ENCODE measurements around the gene VAV2.
"Not testable (repeated sequence)": the region's sequence is repeated elsewhere in the genome, so short reads cannot be mapped to it uniquely, and the experiment has no call there.

Gene VAV2

DNA sequence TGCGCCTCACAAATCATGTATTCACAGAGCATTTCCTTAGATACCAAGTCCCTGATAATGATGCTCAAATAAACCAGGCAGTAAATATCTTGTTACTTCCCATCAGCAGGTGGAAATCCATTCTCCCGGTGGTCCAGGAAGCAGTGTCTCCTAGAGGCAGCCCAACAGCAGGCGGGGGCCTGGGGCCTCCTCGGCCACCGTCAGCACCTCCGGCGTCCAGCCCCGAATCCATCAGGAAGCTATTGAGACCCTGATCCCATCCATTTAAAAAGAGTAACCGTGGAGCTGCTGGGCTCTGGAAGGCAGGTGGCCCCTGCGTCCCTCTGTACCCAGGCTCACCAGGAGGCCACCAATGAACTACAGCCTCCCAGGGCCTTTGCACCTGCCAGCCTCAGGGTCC, 54.0 kb downstream of the VAV2 start:
- no peak for DNase-seq (ENCODE audit: low read depth, low spot score)

DNA sequence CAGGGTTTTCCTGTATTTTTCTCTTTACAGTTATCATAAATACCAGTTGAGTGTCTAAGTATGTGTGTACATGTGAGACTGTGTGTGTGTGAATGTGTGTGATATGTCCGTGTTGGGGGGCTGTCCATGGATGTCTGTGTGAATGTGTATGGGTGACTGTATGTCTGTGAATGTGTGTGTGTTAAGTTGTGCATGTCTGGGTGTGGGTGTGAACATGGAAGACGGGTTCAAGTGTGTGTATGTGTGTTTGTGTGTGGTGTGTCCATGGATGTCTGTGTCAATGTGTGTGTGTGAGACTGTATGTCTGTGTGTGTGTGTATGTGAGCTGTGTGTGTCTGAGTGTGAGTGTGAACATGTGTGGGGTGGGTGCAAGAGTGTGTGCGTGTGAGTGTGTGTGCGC, 55.0 kb downstream of the VAV2 start:
- no peak for DNase-seq (ENCODE audit: low read depth, low spot score)

DNA sequence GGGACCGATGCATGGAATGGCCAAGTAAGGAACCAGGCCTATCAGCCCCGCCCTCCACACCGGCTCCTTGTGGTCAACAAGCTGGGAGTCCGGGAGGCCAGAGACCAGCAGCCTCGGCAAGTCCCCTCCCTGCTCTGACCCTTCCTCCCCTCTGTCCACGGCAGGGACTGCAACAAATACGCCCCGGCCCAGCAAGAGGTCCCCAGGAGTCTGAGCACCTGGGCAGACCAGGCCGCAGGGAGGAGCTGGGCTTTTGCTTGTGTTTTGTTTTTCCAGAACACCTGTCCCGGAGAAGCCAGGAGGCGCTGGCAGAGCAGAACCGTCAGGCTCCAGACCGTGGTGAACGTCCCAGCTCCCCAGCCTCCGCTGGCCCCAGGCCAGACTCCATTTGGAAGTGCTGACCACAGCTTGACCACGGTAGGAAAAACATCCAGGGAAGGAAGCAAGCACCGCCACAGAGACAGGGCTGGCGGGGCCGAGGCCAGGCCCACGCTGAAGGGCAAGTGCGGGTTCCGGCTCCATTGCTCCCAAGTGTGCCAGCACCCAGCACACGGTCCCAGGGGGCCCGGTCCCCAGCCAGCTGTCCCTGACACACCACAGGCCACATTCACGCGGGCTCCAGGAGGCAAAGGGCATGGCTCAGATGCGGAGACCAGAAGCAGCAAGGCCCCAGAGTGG, 56.7 kb downstream of the VAV2 start:
- no peak for DNase-seq (ENCODE audit: low read depth, low spot score)

DNA sequence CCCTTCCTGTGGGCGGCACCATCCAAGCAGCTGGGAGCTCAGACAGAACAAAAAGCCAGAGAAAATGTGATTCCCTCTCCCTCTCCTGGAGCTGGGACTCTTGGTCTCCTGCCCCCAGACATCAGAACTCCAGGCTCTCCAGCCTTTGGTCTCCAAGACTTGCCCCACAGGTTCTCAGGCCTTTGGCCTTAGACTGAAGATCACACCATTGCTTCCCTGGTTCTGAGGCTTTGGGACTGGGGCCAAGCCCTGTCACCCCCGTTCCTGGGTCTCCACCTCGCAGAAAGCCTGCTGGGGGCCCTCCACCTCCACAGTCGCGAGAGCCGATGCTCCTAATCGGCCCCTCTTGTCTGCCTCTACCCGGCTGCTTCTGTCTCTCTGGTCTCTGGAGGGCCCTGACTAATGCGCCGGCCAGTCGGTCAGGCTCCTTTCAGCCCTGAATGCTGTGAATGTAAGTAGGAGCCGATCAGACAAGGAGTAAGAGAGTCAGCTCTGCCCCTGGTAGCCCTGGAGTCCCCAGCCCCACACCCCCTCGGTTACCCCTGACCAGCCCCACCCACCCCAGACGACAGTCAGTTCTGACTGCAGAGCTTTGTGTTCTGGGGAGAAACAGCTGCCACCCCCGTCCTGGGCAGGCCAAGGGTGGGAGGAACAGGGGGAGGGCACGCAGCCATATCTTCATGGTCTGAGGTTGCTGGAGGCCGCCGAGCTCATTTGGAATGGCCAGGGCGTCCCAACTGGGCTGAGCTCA, 57.5 kb downstream of the VAV2 start:
- no peak for DNase-seq (ENCODE audit: low read depth, low spot score)

DNA sequence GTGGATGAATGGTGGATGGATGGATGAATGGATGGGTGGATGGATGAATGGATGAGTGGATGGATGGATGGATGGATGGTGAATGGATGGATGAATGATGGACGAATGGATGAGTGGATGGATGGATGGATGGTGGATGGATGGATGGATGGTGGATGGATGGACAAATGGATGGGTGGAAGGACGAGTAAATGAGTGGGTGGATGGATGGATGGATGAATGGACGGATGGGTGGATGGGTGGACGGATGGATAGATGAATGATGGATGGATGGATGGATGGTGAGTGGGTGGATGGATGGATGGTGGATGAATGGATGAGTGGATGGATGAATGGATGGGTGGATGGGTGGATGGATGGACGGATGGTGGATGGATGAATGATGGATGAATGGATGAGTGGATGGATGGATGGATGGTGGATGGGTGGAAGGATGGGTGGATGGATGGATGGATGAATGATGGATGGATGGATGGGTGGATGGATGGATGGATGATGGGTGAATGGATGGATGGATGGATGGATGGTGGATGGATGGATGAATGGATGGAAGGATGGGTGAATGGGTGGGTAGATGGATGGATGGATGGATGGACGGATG, 58.6 kb downstream of the VAV2 start:
- DNase-seq (ENCODE audit: low read depth, low spot score): no peak

DNA sequence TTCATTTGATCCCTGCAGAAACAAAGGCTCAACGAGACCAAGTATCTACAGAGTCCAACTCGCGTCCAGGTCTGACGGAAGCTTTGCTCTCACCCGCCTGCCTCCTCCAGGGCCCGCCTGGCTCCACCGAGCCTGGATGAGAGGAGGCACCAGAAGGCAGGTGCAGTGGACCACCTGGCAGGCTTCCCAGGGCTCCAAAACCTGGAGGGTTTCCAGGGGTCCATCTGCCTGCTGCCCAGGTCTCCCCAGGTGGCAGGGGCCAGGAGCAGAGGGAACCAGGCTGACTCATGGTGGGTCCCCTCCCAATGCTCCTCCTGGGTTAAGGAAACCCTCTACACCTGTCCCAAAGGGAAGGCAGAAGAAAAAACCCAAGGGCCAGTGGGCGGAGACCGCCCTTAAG, 59.5 kb downstream of the VAV2 start:
- no peak for DNase-seq (ENCODE audit: low read depth, low spot score)

DNA sequence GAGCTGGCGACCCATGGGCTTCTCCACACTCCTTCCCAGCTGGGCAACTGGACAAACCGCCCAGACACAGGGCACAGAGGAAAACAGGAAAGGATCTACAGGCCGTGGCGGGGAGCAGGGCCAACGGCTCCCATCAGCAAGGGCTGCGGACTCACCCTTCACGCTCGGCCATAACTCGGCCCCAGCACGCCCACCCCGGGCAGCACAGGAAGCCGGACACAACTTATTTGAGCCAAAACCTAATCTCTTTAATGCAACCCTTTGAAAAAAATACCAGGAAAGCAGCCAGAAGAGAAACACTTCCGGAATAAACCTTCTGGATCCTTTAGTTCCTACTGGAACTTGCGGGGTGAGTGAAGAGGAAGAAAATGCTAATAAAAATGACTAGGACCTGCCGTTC, 59.9 kb downstream of the VAV2 start:
- no peak for DNase-seq (ENCODE audit: low read depth, low spot score)

DNA sequence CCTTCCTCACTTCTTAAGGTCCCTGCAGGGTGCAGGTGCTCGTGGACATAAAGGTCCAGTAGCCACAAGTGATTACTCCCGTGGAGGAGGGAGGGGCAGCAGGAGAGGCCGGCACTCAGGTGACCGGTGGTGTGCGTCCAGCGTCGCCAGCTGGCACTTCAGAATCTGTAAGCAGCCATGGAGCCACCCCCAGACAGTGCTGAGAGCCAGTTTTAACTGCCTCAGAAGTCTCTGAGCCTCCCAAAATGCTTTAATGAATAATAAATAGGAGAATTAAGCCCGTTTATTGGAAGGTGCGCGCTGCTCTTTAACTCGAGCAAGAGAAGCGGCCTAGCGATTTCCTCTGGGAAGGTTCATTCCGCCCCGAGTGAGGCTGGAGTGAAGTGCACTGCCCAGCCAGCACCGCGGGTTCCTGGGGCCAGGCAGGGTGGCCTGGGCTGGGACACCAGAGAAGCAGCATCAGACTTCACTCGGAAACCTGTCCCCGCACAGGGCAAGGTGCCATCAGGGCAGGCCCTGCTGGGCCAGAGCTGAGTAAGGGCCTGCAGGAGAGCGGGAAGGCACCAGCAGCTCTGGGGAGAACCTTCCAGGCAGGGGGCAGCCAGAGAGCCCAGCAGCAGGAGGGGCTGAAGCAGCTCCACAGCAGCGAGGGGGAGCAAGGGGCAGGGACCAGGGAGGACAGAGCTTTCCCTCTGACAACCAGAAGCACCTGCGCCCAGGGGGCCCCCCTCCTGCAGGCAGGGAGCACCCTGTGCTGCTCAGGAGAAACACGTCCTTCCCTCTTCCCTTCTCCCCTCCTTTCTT, 61.2 kb downstream of the VAV2 start:
- no peak for DNase-seq (ENCODE audit: low read depth, low spot score)

DNA sequence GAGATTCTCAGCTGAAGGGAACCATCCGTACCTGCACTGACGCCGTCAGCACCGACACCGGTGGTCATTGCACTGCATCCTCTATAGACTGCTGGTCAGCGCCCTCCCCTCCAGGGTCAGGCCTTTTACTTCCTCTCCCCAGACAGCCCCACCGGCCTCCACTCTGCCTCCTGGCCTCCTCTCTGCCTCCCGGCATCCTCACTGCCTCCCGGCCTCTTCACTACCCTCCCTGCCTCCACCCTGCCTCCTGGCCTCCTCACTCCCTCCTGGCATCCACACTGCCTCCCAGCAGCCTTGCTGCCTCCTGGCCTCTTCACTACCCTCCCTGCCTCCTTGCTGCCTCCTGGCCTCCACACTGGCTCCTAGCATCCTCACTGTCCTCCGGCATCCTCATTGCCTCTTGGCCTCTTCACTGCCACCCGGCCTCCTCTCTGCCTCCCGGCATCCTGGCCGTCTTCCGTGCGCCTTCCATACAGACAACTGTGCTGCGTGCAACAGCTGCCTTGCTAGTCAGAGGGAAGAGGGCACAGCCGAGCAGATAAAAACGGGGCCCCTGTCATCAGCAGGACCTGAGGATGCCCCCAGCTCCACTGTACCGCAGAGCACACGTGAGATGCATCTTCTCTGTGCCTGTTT, 62.0 kb downstream of the VAV2 start:
- no peak for DNase-seq (ENCODE audit: low read depth, low spot score)

DNA sequence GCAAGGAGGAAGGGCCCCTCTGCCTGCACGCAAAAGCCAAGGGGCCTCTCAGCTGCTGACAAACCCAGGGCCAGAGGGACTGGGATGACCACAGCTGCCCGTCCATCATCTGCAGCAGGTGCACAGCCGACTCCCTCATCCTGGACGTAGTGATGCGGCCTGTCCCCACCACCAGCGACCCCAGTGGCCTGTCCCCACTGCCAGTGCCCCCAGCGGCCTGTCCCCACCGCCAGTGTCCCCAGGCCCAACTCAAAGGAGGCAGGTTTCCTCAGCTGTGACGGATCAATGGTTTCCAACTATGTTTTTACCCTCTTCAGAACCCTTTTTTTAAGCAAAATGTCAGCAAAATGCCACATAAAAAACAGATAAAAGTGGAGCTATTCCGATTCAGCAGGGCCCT, 62.5 kb downstream of the VAV2 start:
- DNase-seq (ENCODE audit: low read depth, low spot score): no peak

DNA sequence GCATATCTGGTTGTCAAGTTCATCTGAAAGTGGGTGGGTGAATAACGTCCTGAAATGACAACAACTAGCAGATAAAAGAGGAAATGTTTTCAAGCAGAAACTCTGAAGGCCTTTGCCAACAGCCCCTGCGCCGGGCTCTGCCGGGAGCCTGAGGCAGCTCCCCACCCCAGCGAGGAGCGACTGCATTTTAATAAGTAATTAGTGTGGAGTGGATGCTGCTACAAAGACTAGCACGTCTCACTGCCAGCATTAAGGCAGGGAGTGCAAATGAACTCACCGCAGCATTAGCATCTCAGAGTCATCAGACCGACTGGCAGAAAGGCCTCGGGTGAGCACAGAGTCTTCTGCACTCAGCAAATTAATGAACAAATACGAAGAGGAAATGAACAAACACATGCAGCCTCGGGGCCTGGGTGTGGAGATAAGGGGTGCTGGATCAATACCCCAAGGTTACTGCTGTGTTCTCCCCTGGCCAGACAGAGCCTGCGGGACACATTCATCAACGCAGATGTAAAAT, 63.8 kb downstream of the VAV2 start:
- no peak for DNase-seq (ENCODE audit: low read depth, low spot score)

DNA sequence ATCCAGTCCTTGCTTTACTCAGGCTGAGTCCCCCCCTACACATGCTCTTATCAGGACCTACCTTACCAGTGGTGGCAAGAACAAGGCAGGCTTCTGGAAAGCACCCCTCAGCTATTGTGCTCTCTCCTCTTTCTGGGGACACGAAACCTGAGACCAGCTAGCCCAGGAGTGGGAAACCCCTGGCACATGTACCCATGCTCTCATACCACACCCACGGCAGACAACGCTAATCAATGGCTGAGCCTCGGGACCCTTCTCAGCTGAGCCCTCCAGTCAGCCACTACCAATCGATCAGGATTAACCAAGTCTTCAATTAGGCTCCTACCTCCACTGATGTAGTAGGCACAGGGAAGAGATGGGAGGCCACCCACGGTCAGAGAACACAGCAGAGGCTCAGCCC, 65.1 kb downstream of the VAV2 start:
- no peak for DNase-seq (ENCODE audit: low read depth, low spot score)

DNA sequence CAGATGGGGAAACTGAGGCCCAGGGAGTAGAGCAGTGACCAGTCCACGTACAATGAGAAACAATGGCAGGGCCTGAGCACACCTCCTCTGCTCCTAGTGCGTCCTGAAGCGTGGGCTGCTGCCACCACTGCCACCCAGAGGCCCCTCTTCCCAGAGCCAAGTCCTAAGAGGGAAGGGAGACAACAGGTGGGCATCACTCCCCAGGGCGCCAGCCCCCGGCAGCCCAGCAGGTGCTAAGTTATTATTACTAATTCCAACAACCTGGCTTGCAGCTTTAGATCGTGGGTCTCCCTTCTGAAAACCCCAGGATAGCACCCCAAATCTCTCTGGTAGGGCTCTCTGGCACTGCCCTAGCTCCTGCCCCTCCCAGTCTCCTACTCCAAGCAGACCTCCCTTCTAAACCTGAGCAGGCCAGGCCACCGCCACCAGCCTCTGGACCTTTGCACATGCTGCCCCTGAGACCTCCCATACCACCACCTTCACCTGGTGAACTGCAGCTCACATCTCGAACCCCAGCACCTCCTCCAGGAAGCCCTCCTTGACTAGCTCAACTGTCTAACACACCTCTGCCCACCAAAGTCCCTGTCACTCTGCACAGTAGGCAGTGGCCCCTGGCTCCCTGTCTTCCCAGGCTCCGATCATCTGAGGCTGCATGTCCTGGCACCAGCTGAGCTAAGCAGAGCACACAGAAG, 65.8 kb downstream of the VAV2 start:
- no peak for DNase-seq (ENCODE audit: low read depth, low spot score)

DNA sequence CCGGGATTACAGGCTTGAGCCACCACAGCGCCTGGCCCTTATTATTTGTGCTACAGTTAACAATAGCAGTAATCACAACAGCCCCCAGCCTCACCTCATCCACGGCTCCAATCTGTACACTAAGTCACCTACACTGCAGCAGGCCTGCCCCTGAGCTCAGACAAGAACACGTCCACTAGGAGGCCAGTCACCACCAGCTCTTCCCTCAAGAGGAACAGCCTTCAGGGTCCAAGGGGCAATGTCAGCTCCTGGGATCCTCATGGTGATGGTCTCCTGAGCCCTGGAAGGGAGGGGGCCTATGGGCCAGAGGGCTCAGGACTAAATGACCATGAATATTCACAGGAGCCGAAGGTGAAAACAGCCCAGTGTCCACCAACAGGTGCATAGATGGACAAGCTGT, 67.7 kb downstream of the VAV2 start:
- DNase-seq (ENCODE audit: low read depth, low spot score): no peak

DNA sequence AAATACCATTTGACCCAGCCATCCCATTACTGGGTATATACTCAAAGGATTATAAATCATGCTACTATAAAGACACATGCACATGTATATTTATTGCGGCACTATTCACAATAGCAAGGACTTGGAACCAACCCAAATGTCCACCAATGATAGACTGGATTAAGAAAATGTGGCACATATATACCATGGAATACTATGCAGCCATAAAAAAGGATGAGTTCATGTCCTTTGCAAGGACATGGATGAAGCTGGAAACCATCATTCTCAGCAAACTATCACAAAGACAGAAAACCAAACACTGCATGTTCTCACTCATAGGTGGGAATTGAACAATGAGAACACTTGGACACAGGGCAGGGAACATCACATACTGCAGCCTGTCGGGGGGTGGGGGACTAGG, 68.5 kb downstream of the VAV2 start:
- DNase-seq (ENCODE audit: low read depth, low spot score): not testable (repeated sequence)

DNA sequence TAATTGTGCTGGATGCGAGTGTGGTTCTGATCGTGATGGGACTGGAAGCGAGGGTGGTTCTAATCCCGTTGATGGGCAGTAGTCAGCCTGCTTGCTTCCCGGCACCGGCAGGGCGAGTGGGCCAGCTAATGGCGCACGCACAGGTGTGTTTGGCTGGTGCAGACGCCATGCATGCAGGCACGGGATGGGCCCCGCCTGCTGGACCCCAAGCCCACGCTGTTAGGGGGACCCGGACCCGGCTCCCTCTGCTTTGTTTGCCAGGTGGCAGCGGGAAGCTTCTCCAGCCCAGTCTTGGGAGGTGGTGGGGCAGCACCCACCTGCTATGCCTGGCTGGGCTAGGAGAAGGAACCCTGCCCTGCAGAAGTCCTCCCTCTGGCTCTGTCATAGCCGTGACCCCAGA, 70.3 kb downstream of the VAV2 start:
- no peak for DNase-seq (ENCODE audit: low read depth, low spot score)

DNA sequence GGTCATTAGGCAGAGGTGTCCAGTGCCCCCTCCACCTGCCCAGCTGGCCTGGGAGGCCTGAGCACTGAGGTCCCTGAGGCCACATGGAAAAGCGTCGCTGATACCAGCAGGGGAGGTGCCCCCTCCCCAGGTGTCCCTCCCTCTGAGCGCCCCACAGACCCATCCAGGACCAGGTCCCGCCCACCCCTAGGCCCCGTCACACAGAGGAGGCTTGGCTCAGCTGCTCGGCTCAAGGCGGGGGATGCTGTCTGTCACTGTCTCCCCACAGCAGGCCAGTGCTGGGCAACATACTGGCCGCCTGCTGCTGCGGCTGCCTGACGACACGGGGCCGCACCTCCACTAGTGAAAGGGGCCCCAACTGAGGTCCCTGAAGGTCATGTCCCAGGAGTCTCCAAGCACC, 71.7 kb downstream of the VAV2 start:
- no peak for DNase-seq (ENCODE audit: low read depth, low spot score)

DNA sequence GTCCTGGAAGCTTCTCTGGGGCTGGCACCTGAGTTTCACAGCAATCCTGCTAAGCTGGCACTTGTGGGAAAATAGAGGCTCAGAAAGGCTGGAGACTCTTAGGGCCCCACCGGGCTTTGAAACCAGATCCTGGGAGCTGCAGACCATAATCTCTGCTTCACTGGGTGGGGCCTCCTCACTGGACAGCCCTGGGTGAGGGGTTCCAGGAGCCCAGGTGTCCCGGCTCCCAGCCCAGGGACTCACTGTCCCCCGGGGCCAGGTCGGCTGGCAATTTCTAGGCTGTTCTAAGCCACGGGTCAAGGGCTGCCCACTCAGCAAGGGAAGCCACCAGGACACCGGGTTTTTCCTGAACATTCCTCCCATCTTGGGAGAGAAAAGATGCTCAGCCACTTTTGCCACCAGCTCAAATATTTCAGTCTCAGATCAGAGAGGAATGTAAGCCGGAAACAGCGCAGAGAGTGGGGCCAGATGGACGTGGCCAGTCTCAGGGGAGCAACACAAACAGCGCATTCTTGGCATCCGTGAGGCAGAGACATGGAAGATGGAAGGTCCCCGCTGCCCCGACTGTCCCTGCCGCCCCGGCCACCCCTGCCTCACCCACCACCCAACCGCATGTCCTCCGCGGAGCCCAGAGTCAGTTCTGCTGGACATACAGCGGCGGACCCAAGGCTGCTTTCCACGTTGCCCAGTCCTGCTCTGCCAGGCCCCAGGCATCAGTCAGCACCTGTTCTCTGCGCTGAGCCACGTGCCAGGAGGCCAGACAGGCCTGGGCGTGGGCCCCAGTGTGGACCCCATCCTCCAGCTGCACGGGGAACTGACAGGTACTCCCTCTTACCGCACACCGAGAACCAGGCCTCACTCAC, 72.6 kb downstream of the VAV2 start:
- DNase-seq (ENCODE audit: low read depth, low spot score): no peak

DNA sequence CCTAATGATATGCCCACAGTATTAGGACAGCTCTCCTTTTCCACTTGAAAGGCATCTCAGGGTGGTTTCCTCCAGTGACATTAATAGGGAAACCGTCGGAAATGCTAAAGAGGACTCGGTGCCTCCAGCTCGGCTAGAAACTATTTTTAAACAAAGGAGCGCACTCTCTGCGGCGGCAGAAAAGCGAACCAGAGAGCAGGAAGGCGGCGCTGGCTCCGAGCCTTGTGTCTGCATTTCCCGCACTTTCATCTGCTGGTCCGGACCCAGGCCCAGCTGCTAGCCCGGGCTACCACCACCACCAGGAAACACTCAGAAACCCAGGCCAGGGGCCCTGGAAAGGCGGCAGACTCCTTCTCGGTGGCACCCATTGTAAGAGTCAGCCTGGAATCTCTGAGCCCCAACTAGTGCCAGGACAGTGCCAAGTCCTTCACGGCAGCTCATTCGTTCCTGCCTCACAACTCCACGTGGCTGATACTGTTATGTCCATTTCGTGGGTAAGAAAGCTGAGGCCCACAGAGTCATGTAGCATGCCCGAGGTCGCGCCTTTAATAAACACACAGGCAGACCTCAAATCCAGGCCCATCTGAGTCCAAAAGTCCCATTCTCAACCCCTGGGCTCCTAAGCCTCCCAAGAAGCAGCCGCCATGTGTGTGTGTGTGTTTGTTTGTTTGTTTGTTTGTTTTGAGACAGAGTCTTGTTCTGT, 73.9 kb downstream of the VAV2 start:
- no peak for DNase-seq (ENCODE audit: low read depth, low spot score)
